ENCODE results near the gene CDC45. TPM values are rescaled to one million over a fixed set of nuclear protein-coding genes. Genes with fewer than 3 reads are reported as not detected.
"Not testable (repeated sequence)": the region's sequence is repeated elsewhere in the genome, so short reads cannot be mapped to it uniquely, and the experiment has no call there.

CDC45 gene
- total RNA-seq, 8 experiments from 2014 or later: 0.60 to 28.7 (median 1.2) TPM

DNA sequence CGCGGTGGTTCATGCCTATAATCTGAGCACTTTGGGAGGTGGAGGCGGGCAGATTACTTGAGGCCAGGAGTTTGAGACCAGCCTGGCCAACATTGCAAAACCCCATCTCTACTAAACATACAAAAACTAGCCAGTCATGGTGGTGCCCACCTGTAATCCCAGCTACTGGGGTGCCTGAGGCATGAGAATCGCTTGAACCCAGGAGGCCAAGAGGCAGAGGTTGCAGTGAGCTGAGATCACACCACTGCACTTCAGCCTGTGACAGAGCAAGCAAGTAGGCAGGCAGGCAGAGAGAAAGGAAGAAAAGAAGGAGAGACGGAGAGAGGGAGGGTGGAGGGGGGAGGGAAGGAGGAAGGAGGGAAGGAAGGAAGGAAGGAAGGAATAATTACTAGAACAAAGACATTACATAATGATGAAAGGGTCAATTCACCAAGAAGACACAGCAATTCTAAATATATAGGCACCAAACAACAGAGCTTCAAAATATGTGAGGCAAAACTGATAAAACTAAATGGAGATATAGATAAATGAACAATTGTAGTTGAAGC, 58.3 kb downstream of the CDC45 start:
- ATAC-seq (replicated peaks in 6 of 8): no peak
- Histone ChIP-seq H3K4me3 (no peak overlapping the region), H3K27ac (no peak overlapping the region), H3K4me1 (replicated peaks in 1 of 2) (no peaks in the 10 kb centered on the region)
- in situ Hi-C loops (cut with MboI; ENCODE audit: low pct_unique_long_range_greater_than_20kb in 2 of 9, low sequenced_read_pairs in 9 of 9, unreplicated experiment in 9 of 9): no loop called here
- 63 to 100% (median 95%) methylated on average over 1 to 4 of the region's 5 CpGs; no CpG with 5 or more reads in 2 of the 10 experiments for WGBS, 10 experiments

- Histone ChIP-seq H3K4me1 (replicated peaks in 1 of 2) (no peaks in the 10 kb centered on the region), H3K4me3 (no peak overlapping the region), H3K27ac (no peak overlapping the region)
- no peak for ATAC-seq (replicated peaks in 6 of 8)
- in situ Hi-C loops (cut with MboI; ENCODE audit: low pct_unique_long_range_greater_than_20kb in 2 of 9, low sequenced_read_pairs in 9 of 9, unreplicated experiment in 9 of 9): no loop called here
These were observed 60.7 kb downstream of the CDC45 start for GRCh38 chr22:19540394-19540793.

- in situ Hi-C loops (cut with MboI; ENCODE audit: low pct_unique_long_range_greater_than_20kb in 2 of 9, low sequenced_read_pairs in 9 of 9, unreplicated experiment in 9 of 9): no loop called here
- Histone ChIP-seq H3K4me3 (no peak overlapping the region), H3K4me1 (replicated peaks in 1 of 2) (no peaks in the 10 kb centered on the region), H3K27ac (no peak overlapping the region)
- WGBS, 10 experiments: 42 to 100% (median 85%) methylated on average over 1 to 5 of the region's 16 CpGs; no CpG with 5 or more reads in 4 of the 10 experiments
- ATAC-seq (replicated peaks in 6 of 8): no peak
These were observed 64.4 kb downstream of the CDC45 start for GRCh38 chr22:19543970-19544708.

DNA sequence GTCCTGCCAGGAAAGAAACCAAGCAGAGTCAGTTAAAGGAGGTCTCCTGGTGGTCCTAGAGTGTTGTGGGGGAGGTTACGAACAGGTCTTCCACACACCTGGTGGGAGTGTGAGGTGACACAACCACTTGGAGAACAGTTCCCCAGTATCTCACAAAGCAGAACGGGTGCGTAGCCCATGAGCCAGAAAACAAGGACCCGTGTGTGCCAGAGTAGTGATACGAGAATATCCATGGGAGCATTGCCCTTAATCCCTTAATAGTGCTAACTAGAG, 66.2 kb downstream of the CDC45 start:
- 0 to 92% (median 65%) methylated on average over 1 to 4 of the region's 5 CpGs; no CpG with 5 or more reads in 3 of the 10 experiments for WGBS, 10 experiments
- Histone ChIP-seq H3K4me3 (no peak overlapping the region), H3K4me1 (replicated peaks in 1 of 2) (no peaks in the 10 kb centered on the region), H3K27ac (peak overlapping the region in 1 of 2 donors; percentile 19)
- in situ Hi-C loops (cut with MboI; ENCODE audit: low pct_unique_long_range_greater_than_20kb in 2 of 9, low sequenced_read_pairs in 9 of 9, unreplicated experiment in 9 of 9): no loop called here
- no peak for ATAC-seq (replicated peaks in 6 of 8)

DNA sequence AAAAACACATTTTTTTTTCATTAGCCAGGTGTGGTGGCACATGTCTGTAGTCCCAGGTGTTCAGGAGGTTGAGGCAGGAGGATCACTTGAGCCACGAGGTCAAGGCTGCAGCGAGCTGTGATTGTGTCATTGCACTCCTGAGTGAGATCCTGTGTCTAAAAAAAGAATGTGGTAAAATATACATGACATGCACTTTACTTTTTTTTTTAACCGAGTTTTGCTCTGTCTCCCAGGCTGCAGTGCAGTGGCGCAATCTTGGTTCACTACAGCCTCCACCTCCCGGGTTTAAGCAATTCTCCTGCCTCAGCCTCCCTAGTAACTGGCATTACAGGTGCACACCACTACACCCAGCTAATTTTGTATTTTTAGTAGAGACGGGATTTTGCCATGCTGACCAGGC, 67.0 kb downstream of the CDC45 start:
- in situ Hi-C loops (cut with MboI; ENCODE audit: low pct_unique_long_range_greater_than_20kb in 2 of 9, low sequenced_read_pairs in 9 of 9, unreplicated experiment in 9 of 9): no loop called here
- Histone ChIP-seq H3K27ac (no peak overlapping the region), H3K4me1 (replicated peaks in 1 of 2) (no peaks in the 10 kb centered on the region), H3K4me3 (no peak overlapping the region)
- no peak for ATAC-seq (replicated peaks in 6 of 8)
- WGBS, 10 experiments: 23 to 88% (median 80%) methylated on average over 1 to 6 of the region's 6 CpGs; no CpG with 5 or more reads in 3 of the 10 experiments

DNA sequence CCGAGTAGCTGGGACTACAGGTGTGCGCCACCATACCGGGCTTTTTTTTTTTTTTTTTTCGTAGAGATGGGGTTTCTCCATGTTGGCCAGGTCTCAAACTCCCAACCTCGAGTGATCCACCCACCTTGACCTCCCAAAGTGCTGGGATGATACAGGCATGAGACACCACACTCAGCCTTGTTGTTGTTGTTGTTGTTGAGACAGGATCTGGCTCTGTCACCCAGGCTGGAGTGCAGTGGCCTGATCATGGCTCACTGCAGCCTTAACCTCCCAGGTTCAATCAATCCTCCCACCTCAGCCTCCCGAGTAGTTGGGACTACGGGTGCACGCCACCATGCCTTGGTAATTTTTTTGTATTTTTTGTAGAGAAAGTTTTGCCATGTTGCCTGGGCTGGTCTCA, 67.9 kb downstream of the CDC45 start:
- no peak overlapping the region for H3K27ac ChIP-seq
- in situ Hi-C loops (cut with MboI; ENCODE audit: low pct_unique_long_range_greater_than_20kb in 2 of 9, low sequenced_read_pairs in 9 of 9, unreplicated experiment in 9 of 9): no loop called here
- ATAC-seq (replicated peaks in 6 of 8): no peak
- no peaks in the 10 kb centered on the region for H3K4me1 ChIP-seq (replicated peaks in 1 of 2)
- no peak overlapping the region for H3K4me3 ChIP-seq
- WGBS, 10 experiments: 40 to 100% (median 79%) methylated on average over 1 to 5 of the region's 8 CpGs; no CpG with 5 or more reads in 4 of the 10 experiments

DNA sequence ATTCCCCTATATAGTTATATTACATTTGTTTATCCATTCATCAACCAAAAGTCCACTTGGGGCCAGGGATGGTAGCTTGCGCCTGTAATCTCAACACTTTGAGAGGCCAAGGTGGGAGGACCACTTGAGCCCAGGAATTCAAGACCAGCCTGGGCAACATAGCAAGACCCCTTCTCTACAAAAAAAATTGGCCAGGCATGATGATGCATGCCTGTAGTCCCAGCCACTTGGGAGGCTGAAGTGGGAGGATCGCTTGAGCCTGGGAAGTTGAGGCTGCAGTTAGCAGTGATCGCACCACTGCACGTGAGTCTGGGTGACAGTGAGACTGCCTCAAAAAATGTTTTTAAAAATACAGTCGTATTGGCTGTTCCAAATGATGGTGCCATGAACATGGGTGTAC, 68.7 kb downstream of the CDC45 start:
- WGBS, 10 experiments: 63 to 100% (median 91%) methylated on average over 1 to 5 of the region's 5 CpGs; no CpG with 5 or more reads in 2 of the 10 experiments
- ATAC-seq (replicated peaks in 6 of 8); H3K4me1 ChIP-seq (replicated peaks in 1 of 2): not testable (repeated sequence)

DNA sequence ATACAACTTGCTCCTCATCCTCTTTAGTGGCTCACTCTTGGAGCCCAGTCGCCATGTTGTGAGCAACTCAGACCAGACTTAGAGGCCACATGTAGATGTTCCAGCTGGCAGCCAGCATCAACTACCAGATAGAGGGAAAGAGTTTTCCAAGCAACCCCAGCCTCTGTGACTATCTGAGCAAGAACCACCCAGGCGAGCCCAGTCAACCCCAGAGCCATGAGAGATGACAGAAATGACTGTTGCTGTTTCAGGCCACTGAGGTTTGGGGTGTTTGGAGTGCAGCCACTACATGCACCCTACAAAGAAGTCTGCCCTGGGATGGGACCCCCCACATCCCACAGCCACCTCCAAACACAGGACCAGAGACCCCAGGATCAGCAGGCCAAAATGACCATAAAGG, 69.2 kb downstream of the CDC45 start:
- ATAC-seq (replicated peaks in 6 of 8): no peak
- H3K27ac ChIP-seq: no peak overlapping the region
- no peaks in the 10 kb centered on the region for H3K4me1 ChIP-seq (replicated peaks in 1 of 2)
- H3K4me3 ChIP-seq: no peak overlapping the region
- in situ Hi-C loops (cut with MboI; ENCODE audit: low pct_unique_long_range_greater_than_20kb in 2 of 9, low sequenced_read_pairs in 9 of 9, unreplicated experiment in 9 of 9): no loop called here
- 0 to 80% (median 56%) methylated on average over 1 to 2 of the region's 2 CpGs; no CpG with 5 or more reads in 3 of the 10 experiments for WGBS, 10 experiments

More for the DNA sequence above, 68.7 kb downstream of the CDC45 start:
- H3K27ac ChIP-seq; in situ Hi-C loops (cut with MboI; ENCODE audit: low pct_unique_long_range_greater_than_20kb in 2 of 9, low sequenced_read_pairs in 9 of 9, unreplicated experiment in 9 of 9); H3K4me3 ChIP-seq: not testable (repeated sequence)

DNA sequence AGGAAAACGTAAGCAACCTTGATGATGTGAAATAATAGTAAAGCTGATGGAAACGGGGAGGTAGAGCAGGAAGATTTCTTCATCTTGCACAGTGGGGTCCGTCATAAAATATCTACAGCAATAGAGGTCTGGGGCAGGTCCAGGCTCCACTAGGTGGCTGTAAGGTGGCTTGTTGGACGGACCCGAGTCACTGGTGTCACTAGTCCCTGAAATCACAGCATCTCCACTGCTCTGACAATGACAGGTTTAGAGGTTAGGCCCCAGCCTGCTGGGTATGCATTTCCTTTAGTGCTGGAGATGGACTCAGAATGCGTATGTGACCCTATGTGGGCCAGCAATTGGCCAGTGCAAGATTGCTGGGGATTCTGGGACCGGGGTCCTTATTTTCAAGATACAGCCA, 69.7 kb downstream of the CDC45 start:
- in situ Hi-C loops (cut with MboI; ENCODE audit: low pct_unique_long_range_greater_than_20kb in 2 of 9, low sequenced_read_pairs in 9 of 9, unreplicated experiment in 9 of 9): no loop called here
- WGBS, 10 experiments: 0 to 80% (median 53%) methylated on average over 1 to 7 of the region's 7 CpGs; no CpG with 5 or more reads in 1 of the 10 experiments
- Histone ChIP-seq H3K27ac (no peak overlapping the region), H3K4me3 (no peak overlapping the region), H3K4me1 (replicated peaks in 1 of 2) (no peaks in the 10 kb centered on the region)
- ATAC-seq (replicated peaks in 6 of 8): no peak

GRCh38 chr22:19550382-19550781, 70.7 kb downstream of the CDC45 start:
- no peak for ATAC-seq (replicated peaks in 6 of 8)
- Histone ChIP-seq H3K4me3 (no peak overlapping the region), H3K4me1 (replicated peaks in 1 of 2) (no peaks in the 10 kb centered on the region), H3K27ac (no peak overlapping the region)
- in situ Hi-C loops (cut with MboI; ENCODE audit: low pct_unique_long_range_greater_than_20kb in 2 of 9, low sequenced_read_pairs in 9 of 9, unreplicated experiment in 9 of 9): no loop called here
- 39 to 90% (median 74%) methylated on average over 2 to 6 of the region's 7 CpGs; no CpG with 5 or more reads in 2 of the 10 experiments for WGBS, 10 experiments

DNA sequence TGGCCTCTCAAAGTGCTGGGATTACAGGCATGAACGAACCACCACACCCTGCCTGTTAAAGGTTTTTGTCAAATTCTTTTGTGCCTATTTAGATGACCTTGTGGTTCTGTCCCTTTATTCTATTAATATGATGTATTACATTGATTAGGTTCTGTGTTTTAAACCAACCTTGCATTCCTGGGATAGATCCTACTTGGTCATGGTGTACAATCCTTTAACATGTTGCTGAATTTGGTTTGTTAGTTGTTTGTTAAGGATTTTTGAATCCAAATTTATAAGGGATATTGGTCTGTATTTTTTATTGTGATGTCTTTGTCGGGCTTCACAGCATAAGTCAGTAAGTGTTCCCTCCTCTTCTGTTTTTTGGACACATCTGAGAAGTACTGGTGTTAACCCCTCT, 73.5 kb downstream of the CDC45 start:
- no peak overlapping the region for H3K27ac ChIP-seq
- in situ Hi-C loops (cut with MboI; ENCODE audit: low pct_unique_long_range_greater_than_20kb in 2 of 9, low sequenced_read_pairs in 9 of 9, unreplicated experiment in 9 of 9): no loop called here
- H3K4me1 ChIP-seq (replicated peaks in 1 of 2): no peaks in the 10 kb centered on the region
- ATAC-seq (replicated peaks in 6 of 8): no peak
- H3K4me3 ChIP-seq: no peak overlapping the region
- WGBS, 10 experiments: 50 to 100% (median 89%) methylated on average over 1 of the region's 2 CpGs; no CpG with 5 or more reads in 1 of the 10 experiments

DNA sequence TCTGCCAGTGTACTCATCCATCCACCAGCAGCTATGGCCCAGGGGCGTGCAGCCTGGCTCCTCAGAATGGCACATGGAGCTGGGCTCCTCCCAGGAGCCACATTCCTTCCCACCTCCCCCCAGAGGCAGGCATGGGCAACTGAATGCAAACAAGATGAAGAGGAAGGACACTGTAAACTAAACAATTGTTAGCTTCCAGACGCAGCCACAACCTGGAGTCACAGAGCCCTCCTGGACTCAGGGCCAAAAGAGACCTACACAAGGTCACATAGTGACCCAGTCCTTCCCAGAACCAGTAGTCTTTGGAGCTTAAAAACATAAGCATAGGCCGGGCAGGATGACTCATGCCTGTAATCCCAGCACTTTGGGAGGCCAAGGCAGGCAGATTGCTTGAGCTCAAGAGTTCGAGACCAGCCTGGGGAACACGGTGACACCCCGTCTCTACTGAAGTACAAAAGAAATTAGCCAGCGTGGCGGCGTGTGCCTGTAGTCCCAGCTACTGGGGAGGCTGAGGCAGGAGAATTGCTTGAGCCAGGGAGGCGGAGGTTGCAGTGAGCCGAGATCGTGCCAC, 75.2 kb downstream of the CDC45 start:
- peak in 4 of 8 experiments; percentile 32 to 93 (median 72) for ATAC-seq (replicated peaks in 6 of 8)
- in situ Hi-C loops (cut with MboI; ENCODE audit: low pct_unique_long_range_greater_than_20kb in 2 of 9, low sequenced_read_pairs in 9 of 9, unreplicated experiment in 9 of 9): no loop called here

DNA sequence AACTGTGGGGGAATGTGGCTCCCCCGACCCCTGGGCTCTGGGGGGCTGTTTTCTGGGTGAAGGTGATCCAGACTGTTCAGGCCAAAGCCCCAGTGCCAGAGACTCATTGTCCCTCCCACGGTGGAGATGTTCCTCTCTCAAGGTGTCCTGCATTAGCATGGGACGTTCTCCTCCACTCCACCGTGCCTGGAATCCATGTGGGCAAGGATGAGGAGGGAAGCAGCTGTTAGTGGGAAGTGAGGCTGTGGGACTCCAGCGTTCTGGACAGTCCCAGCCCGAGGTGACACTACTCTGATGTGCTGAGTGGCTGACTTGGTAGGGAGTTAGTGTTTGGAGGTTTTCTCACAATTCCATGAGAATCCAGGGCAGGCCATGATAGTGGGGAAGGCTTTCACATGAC, 75.9 kb downstream of the CDC45 start:
- in situ Hi-C loops (cut with MboI; ENCODE audit: low pct_unique_long_range_greater_than_20kb in 2 of 9, low sequenced_read_pairs in 9 of 9, unreplicated experiment in 9 of 9): no loop called here
- Histone ChIP-seq H3K27ac (no peak overlapping the region), H3K4me1 (replicated peaks in 1 of 2) (no peaks in the 10 kb centered on the region), H3K4me3 (no peak overlapping the region)
- no peak for ATAC-seq (replicated peaks in 6 of 8)
- 60 to 100% (median 80%) methylated on average over 1 of the region's 6 CpGs; no CpG with 5 or more reads in 6 of the 10 experiments for WGBS, 10 experiments

More for the DNA sequence above, 75.2 kb downstream of the CDC45 start:
- WGBS, 10 experiments: 18 to 100% (median 80%) methylated on average over 1 to 8 of the region's 12 CpGs; no CpG with 5 or more reads in 3 of the 10 experiments
- Histone ChIP-seq H3K4me3 (no peak overlapping the region), H3K4me1 (replicated peaks in 1 of 2) (no peaks in the 10 kb centered on the region), H3K27ac (no peak overlapping the region)

All from motor neuron (in vitro differentiated cells).